H1 (cell line): ENCODE results near the gene TAF9B. TPM values are rescaled to one million over a fixed set of nuclear protein-coding genes. Genes with fewer than 3 reads are reported as not detected.
A peak's percentile ranks its signal among the peaks of the same experiment; 100 is the strongest.

Experiments
- CEBPB ChIP-seq: IDR thresholded peaks from 2 replicates; pipeline ENCODE4 v1.6.1; 2012; ENCODE audit warnings: low read depth, low read length
- POLR2AphosphoS5 ChIP-seq: IDR thresholded peaks from 2 replicates; pipeline ENCODE4 v1.6.1; 2011; ENCODE audit warnings: low read depth, low read length
- RXRA ChIP-seq: IDR thresholded peaks from 2 replicates; pipeline ENCODE4 v1.6.1; 2011; ENCODE audit warnings: low read depth, mild to moderate bottlenecking, low read length, moderate library complexity; ENCODE audit not compliant: insufficient read depth
- polyA plus RNA-seq, 7 experiments: library from polyadenylated mRNA; depleted of rRNA in 3 of 7; stranded (reverse) in 5 of 7; unstranded in 2 of 7; fragments of >200 nt in 5 of 7; fragments of 200-250 nt in 2 of 7; gene quantifications; 1 replicate in 5 of 7; 2 replicates in 1 of 7; 4 replicates in 1 of 7; pipeline versions ENCODE4 v1.2.1 to v1.2.3, GENCODE V29; 2011 to 2013; ENCODE audit warnings: missing spikeins in 2 of 7, mixed read lengths in 2 of 7
- total RNA-seq: library from RNA; stranded (reverse); fragmentation: NEBNext Ultra II Directional; extraction: Animal tissue kit (Norgen Biotek cat#: 25700); gene quantifications from 2 replicates; pipeline ENCODE4 v1.2.1, GENCODE V29; 2021

The TAF9B gene
- total and polyA plus RNA-seq, 2 of the 8 experiments (the other 6 are each of a cell fraction or from before 2014, with no cell fraction given): 23.8 to 42.8 TPM

DNA sequence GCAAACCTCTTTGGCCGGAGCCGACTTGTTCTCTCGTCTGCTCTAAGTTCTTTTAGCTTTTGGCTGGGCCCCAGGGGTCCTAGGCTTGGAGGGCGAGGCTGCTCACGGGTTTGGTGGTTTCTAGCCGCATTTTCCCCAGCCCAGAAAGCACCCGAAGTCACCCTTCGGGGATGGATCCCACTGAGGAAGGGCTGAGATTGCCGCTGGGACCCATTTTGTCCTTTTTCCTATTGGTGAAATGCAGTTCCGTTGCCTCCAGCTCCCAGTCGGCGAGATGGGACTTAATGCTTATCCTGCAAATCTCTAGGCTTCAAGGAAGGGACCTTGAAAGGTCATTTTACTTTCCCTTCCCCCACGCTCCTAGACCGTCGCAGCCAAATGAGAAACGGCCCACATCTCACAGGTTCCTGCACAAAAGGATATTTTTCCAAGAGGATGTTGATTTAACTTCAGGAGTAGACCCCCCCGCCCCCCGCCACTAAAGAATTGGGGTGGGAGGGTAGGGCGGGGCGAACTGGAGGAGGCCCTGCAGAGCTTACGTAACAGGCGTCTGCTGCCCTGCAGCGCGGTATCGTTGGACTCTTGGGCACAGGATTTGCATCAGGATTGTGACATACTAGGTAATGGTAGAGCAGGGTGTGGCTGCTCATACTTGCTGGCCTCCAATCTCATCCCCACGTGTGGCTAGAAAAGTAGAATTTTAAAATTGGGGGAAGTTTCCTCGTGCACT is 34.8 kb downstream of the TAF9B start (continued):
- TF ChIP-seq RXRA: no peak
- TF ChIP-seq CEBPB: peak; percentile 68; the same call in 1 of the 2 replicates
- TF ChIP-seq POLR2AphosphoS5: 0 out of 2 replicates have a peak, but pooled peaks have one; percentile 8
